BJ (cell line): ENCODE data around the gene TCF4. TPM values are rescaled to one million over a fixed set of nuclear protein-coding genes. Genes with fewer than 3 reads are reported as not detected.

Source experiments
- CTCF ChIA-PET: fragments of 350-600 bp; formaldehyde crosslinking; extraction: SDS; loops from one replicate; lab custom pipeline; 2021; ENCODE audit warnings: antibody characterized with exemption, inconsistent platforms; lab: Yijun Ruan, JAX
- POLR2A ChIA-PET: fragments of 300-600 bp; sonication (Branson Sonifier 250); formaldehyde crosslinking; extraction: SDS; loops from one replicate; lab custom pipeline; 2021; ENCODE audit warnings: antibody characterized with exemption; lab: Charles Lee
- DNase-seq: peaks from one replicate; pipeline ENCODE4 v3.0.0-alpha.2; 2011; ENCODE audit warnings: low read depth
- H3K27me3 ChIP-seq: 2 replicates; pipeline ENCODE4 v1.6.0; 2011; ENCODE audit warnings: low read length; ENCODE audit not compliant: control insufficient read depth, insufficient read depth
- H3K36me3 ChIP-seq: 2 replicates; pipeline ENCODE4 v1.5.1; 2011; ENCODE audit warnings: low read length; ENCODE audit not compliant: control insufficient read depth, insufficient read depth
- H3K4me3 ChIP-seq: 2 replicates; pipeline ENCODE4 v1.5.1; 2011; ENCODE audit warnings: low read depth, mild to moderate bottlenecking, control low read depth, low read length
- CTCF ChIP-seq: IDR thresholded peaks from 2 replicates; pipeline ENCODE4 v1.5.1; 2011; ENCODE audit warnings: low read depth, mild to moderate bottlenecking, control low read depth, inconsistent platforms, low read length, moderate library complexity; ENCODE audit not compliant: insufficient read depth
- polyA plus RNA-seq: library from polyadenylated mRNA; depleted of rRNA; stranded (reverse); fragments of >200 nt; gene quantifications from 2 replicates; pipeline ENCODE4 v1.2.3, GENCODE V29; 2011

The TCF4 gene
- polyA plus RNA-seq, 1 experiment: 65.8 TPM

DNA sequence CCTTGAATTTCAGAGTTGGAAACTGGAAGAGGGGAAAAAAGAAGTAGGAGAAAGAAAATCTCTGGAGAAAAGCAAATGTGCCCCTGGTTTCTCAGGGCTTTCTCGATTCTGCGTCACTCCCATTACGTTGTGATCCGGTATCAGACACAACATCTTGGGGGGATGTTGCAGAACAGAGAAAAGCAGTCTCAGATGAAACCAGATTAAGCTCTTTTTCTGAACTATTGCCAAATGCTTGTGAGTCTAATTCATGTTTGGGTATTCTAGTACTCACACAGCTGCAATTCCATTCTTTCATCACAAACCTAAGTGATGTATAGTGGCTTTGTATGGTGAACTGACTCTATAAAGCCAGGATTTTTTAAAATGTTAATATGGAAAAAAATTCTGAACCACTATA lies 233.2 kb downstream of the TCF4 start:
- Histone ChIP-seq H3K36me3 (no peaks in the 10 kb centered on the region), H3K27me3 (no peaks in the 10 kb centered on the region), H3K4me3 (no peak overlapping the region)
- POLR2A ChIA-PET: no interaction called here
- no peak for DNase-seq
- CTCF ChIA-PET: interaction anchor here (1.3 to 1.5 kb wide), 2 partner anchors 9 to 12 kb away, joined by 3 to 5 read pairs; no protein-coding TSS in a partner anchor
- TF ChIP-seq CTCF: no peak

- no peak for DNase-seq
- ChIA-PET CTCF (interaction anchor here (0.7 to 1.5 kb wide), 5 partner anchors 10 to 1221 kb away, joined by 3 to 5 read pairs (median 4); no protein-coding TSS in a partner anchor), POLR2A (no interaction called here)
- no peak overlapping the region for H3K4me3 ChIP-seq
- TF ChIP-seq CTCF: no peak
- H3K36me3 ChIP-seq: no peaks in the 10 kb centered on the region
- H3K27me3 ChIP-seq: no peaks in the 10 kb centered on the region
Measured at GRCh38 chr18:55353806-55354205, 234.2 kb downstream of the TCF4 start.

- Histone ChIP-seq H3K4me3 (no peak overlapping the region), H3K27me3 (no peaks in the 10 kb centered on the region), H3K36me3 (no peaks in the 10 kb centered on the region)
- DNase-seq: no peak
- TF ChIP-seq CTCF: no peak
- CTCF ChIA-PET: interaction anchor here (0.7 to 1.5 kb wide), 4 partner anchors 10 to 1221 kb away, joined by 3 to 5 read pairs (median 4); no protein-coding TSS in a partner anchor
- POLR2A ChIA-PET: no interaction called here
Measured at GRCh38 chr18:55353391-55353790, 234.6 kb downstream of the TCF4 start.

DNA sequence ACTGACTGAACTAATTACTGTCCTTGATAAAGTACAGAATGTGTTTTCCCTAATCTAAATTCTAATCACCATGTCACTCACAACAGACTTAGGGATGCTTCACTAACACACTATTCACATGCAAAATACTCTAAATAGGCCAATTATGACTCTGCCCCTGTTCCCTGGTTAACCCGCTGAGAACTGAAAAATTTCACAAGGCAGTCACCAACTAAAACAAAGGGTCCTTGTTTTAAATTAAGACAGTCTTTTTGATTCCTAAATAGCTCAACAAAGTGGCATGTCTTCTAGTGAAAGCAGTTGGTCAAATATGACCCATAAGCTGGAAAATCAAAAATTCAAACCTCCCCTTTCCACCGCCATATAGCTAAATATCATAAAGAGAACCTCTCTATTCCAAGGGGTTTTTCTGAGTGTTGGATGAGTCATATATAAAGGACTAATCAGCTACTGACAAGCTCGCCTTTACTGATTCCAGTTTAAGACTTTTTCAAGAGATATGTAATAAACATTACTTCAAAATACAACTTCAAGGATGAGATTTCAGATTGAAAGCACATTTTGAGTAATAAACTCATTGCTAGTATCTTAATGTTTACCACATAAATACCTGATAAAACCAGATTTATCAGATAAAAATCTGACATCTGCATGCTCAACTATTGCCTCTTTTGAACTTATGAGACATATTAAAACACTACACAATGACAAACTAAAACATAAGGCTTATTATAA lies 235.8 kb downstream of the TCF4 start:
- no peaks in the 10 kb centered on the region for H3K27me3 ChIP-seq
- no peak for DNase-seq
- TF ChIP-seq CTCF: no peak
- CTCF ChIA-PET: interaction anchor here (0.8 kb wide), 1 partner anchor 29 kb away, joined by 3 read pairs; no protein-coding TSS in a partner anchor
- no peak overlapping the region for H3K4me3 ChIP-seq
- POLR2A ChIA-PET: no interaction called here
- peaks cover 1% of the 10 kb centered on the region; the same call in 1 of the 2 replicates for H3K36me3 ChIP-seq

GRCh38 chr18:55351241-55351691 lies 236.7 kb downstream of the TCF4 start:
- H3K27me3 ChIP-seq: no peaks in the 10 kb centered on the region
- peaks cover 1% of the 10 kb centered on the region; the same call in 1 of the 2 replicates for H3K36me3 ChIP-seq
- H3K4me3 ChIP-seq: no peak overlapping the region
- TF ChIP-seq CTCF: no peak
- no peak for DNase-seq
- POLR2A ChIA-PET: no interaction called here
- CTCF ChIA-PET: interaction anchor here (0.8 kb wide), 1 partner anchor 30 kb away, joined by 3 read pairs; no protein-coding TSS in a partner anchor
